ENCODE measurements around the gene ZPBP2.

DNA sequence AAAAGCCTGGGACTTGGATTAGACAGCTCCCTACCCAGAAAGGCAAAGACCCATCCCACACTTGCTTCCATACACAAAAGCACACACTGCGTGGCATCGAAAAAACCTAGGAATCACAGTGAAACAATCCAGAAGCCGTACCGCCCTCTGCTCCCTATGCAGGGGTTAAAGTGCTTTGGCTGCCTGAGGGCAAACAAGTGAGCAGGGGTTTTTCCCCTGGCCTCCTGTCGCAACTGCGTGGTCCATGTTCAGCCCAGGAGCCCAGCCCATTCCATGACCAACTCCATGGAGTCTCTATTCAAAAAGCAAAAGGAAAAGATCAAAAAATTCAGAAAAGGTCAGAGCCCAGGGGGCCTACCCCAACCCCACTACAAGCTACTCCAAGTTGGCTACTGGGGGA, 54.0 kb downstream of the ZPBP2 start:
- TF ChIP-seq EZH2 (IDR thresholded peaks at IDR 0.05; ENCODE audit: insufficient read depth, low read length) = no peak
- TF ChIP-seq, protein P1, sequence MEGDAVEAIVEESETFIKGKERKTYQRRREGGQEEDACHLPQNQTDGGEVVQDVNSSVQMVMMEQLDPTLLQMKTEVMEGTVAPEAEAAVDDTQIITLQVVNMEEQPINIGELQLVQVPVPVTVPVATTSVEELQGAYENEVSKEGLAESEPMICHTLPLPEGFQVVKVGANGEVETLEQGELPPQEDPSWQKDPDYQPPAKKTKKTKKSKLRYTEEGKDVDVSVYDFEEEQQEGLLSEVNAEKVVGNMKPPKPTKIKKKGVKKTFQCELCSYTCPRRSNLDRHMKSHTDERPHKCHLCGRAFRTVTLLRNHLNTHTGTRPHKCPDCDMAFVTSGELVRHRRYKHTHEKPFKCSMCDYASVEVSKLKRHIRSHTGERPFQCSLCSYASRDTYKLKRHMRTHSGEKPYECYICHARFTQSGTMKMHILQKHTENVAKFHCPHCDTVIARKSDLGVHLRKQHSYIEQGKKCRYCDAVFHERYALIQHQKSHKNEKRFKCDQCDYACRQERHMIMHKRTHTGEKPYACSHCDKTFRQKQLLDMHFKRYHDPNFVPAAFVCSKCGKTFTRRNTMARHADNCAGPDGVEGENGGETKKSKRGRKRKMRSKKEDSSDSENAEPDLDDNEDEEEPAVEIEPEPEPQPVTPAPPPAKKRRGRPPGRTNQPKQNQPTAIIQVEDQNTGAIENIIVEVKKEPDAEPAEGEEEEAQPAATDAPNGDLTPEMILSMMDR (IDR thresholded peaks at IDR 0.05; ENCODE audit: insufficient read depth, low read depth, low read length) = no peak
